Measurements from ENCODE around the gene ANKRD13B. TPM values are rescaled to one million over a fixed set of nuclear protein-coding genes. Genes with fewer than 3 reads are reported as not detected.
A peak's percentile ranks its signal among the peaks of the same experiment; 100 is the strongest.

ANKRD13B gene
- total and polyA plus RNA-seq, 2 of the 13 experiments (the other 11 are each of a cell fraction or from before 2014, with no cell fraction given), result 1.7 to 1.8 TPM

DNA sequence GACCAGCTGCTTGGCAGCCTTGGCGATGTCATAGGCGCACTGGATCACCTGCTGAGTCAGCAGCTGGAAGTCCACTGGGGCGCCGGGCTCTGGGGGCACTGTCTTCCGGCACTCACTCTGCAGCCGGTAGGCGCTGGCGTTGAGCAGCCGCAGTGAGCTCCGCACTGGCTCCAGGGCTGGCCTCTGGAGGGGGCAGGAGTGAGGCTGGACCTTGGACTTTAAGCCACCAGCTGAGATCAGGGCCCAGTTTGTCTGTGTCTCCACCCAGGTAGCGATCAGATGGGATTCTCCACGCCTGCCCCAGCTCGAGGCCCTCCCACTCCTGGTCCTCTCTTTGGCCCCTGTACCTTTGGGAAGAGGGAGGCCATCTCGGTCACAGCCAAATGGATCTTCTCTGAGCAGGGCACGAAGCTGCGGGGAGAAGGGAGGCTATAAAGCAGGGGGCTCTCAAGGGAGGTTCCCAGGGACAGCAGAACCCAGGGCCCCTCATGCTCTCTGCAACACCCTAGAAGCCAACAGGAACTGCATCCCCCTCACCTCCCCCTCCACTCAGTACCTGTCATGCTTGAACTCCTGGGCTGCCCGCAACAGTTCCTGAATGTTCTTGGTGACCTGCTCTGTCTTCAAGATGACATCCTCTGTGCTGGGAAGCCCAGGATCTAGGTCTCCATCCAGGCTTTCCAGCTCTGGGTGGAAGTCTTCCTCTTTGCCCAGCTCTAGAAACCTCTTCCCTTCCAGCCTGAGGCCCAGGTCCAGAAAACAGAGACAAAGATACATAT, 18.0 kb upstream of the ANKRD13B start (continued):
- 0 out of 2 replicates have a peak, but pooled peaks have one; percentile 69 for TF ChIP-seq SIN3A (IDR thresholded peaks at IDR 0.05; ENCODE audit: borderline replicate concordance, low read depth, low read length)
- peak; percentile 67; the same call in 1 of the 2 replicates for TF ChIP-seq DPF2 (CRISPR knock-in tag; IDR thresholded peaks at IDR 0.05; ENCODE audit: borderline replicate concordance, low read depth)
- 0 out of 2 replicates have a peak, but pooled peaks have one; percentile 39 for TF ChIP-seq ZSCAN9 (CRISPR knock-in tag; IDR thresholded peaks at IDR 0.05; ENCODE audit: borderline replicate concordance)
- TF ChIP-seq ZNF691 (CRISPR knock-in tag; IDR thresholded peaks at IDR 0.05; ENCODE audit: borderline replicate concordance, low read depth), result peak; percentile 55; the same call in 1 of the 2 replicates
- peak; percentile 92 for TF ChIP-seq KDM6A (CRISPR knock-in tag; IDR thresholded peaks at IDR 0.05; ENCODE audit: low read depth)
- peak; percentile 87 for TF ChIP-seq ZNF564 (CRISPR knock-in tag; IDR thresholded peaks at IDR 0.05)
- TF ChIP-seq, protein P1, sequence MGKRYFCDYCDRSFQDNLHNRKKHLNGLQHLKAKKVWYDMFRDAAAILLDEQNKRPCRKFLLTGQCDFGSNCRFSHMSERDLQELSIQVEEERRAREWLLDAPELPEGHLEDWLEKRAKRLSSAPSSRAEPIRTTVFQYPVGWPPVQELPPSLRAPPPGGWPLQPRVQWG (CRISPR knock-in tag; IDR thresholded peaks at IDR 0.05; ENCODE audit: borderline replicate concordance, low read depth), result no peak
- no peak for TF ChIP-seq U2AF1 (optimal IDR thresholded peaks at IDR 0.05; ENCODE audit: low read depth, low read length)
- TF ChIP-seq, protein P2, sequence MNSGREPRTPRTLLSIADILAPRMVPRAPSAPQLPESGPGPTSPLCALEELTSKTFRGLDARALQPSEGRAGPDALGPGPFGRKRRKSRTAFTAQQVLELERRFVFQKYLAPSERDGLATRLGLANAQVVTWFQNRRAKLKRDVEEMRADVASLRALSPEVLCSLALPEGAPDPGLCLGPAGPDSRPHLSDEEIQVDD (CRISPR knock-in tag; IDR thresholded peaks at IDR 0.05; ENCODE audit: borderline replicate concordance), result no peak
- 0 out of 2 replicates have a peak, but pooled peaks have one; percentile 32 for TF ChIP-seq ZNF383 (CRISPR knock-in tag; IDR thresholded peaks at IDR 0.05; ENCODE audit: borderline replicate concordance)
- peak; percentile 69; the same call in 1 of the 2 replicates for TF ChIP-seq ZSCAN31 (CRISPR knock-in tag; IDR thresholded peaks at IDR 0.05; ENCODE audit: low read depth)
- TF ChIP-seq TFE3 (CRISPR knock-in tag; IDR thresholded peaks at IDR 0.05), result no peak
- TF ChIP-seq ZNF644 (CRISPR knock-in tag; IDR thresholded peaks at IDR 0.05; ENCODE audit: low read depth), result 0 out of 2 replicates have a peak, but pooled peaks have one; percentile 50
- peak; percentile 83 for TF ChIP-seq GABPB1 (CRISPR knock-in tag; IDR thresholded peaks at IDR 0.05)
- no peak for TF ChIP-seq FOXA1 (IDR thresholded peaks at IDR 0.05)
- no peak for TF ChIP-seq FOXA1 (CRISPR knock-in tag; IDR thresholded peaks at IDR 0.05)
- TF ChIP-seq AFF4 (CRISPR knock-in tag; IDR thresholded peaks at IDR 0.05), result no peak
- TF ChIP-seq, protein P3, sequence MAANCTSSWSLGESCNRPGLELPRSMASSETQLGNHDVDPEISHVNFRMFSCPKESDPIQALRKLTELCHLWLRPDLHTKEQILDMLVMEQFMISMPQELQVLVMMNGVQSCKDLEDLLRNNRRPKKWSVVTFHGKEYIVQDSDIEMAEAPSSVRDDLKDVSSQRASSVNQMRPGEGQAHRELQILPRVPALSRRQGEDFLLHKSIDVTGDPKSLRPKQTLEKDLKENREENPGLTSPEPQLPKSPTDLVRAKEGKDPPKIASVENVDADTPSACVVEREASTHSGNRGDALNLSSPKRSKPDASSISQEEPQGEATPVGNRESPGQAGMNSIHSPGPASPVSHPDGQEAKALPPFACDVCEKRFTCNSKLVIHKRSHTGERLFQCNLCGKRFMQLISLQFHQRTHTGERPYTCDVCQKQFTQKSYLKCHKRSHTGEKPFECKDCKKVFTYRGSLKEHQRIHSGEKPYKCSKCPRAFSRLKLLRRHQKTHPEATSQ (CRISPR knock-in tag; IDR thresholded peaks at IDR 0.05; ENCODE audit: borderline replicate concordance), result 0 out of 2 replicates have a peak, but pooled peaks have one; percentile 33
- TF ChIP-seq DRAP1 (CRISPR knock-in tag; IDR thresholded peaks at IDR 0.05), result peak; percentile 52; the same call in 1 of the 2 replicates
- TF ChIP-seq ZNF768 (CRISPR knock-in tag; IDR thresholded peaks at IDR 0.05), result peak; percentile 44; the same call in 1 of the 2 replicates

All from HepG2 (cell line).